ENCODE results near the gene TPP2. TPM values are rescaled to one million over a fixed set of nuclear protein-coding genes. Genes with fewer than 3 reads are reported as not detected.

The TPP2 gene
- total and polyA plus RNA-seq, 8 donors = 43.6 to 77.2 (median 70.2) TPM

DNA sequence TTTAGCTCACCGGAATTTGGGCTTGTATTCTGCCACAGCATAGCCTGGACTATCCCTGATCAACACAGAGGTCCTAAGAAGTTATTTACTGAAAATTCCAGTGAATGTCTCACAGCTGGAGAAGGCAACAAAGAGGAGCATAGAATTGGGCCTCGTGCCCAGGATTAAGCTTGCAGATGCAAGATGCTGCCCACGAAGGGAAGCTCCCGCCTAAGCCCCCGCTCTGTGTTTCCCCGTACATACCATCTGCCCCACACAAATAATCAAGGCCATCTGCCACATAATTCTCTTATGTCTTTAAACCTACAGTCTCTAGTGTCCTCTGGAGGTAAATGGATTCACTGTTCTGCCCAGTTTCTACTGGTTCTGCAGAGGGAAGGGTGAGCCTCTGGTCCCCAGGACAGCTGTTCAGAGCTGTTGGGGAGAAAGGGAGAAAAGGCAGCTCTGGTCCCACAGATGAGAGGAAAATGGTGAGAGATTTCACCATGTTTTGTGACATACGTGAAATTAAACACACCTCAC is 7.4 kb upstream of the TPP2 start:
- DNase-seq (no peak), ATAC-seq (no peak)
- Histone ChIP-seq H3K27me3 (no peaks in the 10 kb centered on the region), H3K36me3 (no peaks in the 10 kb centered on the region), H3K27ac (no peak overlapping the region), H3K9me3 (no peaks in the 10 kb centered on the region), H3K4me1 (peaks cover 0 to 23% of the 10 kb centered on the region in 2 donors), H3K4me3 (no peak overlapping the region)
- TF ChIP-seq, protein P1, sequence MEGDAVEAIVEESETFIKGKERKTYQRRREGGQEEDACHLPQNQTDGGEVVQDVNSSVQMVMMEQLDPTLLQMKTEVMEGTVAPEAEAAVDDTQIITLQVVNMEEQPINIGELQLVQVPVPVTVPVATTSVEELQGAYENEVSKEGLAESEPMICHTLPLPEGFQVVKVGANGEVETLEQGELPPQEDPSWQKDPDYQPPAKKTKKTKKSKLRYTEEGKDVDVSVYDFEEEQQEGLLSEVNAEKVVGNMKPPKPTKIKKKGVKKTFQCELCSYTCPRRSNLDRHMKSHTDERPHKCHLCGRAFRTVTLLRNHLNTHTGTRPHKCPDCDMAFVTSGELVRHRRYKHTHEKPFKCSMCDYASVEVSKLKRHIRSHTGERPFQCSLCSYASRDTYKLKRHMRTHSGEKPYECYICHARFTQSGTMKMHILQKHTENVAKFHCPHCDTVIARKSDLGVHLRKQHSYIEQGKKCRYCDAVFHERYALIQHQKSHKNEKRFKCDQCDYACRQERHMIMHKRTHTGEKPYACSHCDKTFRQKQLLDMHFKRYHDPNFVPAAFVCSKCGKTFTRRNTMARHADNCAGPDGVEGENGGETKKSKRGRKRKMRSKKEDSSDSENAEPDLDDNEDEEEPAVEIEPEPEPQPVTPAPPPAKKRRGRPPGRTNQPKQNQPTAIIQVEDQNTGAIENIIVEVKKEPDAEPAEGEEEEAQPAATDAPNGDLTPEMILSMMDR (IDR thresholded peaks at IDR 0.05) = no peak
- intact Hi-C loops (cut with DNase I) = no loop called here

- TF ChIP-seq, protein P1 (IDR thresholded peaks at IDR 0.05) = peak; percentile 39 to 50
- Histone ChIP-seq H3K36me3 (no peaks in the 10 kb centered on the region), H3K9me3 (no peaks in the 10 kb centered on the region), H3K4me1 (peaks cover 0 to 29% of the 10 kb centered on the region in 2 donors), H3K4me3 (peak overlapping the region; percentile 38 to 56), H3K27ac (peak overlapping the region; percentile 53 to 62), H3K27me3 (no peaks in the 10 kb centered on the region)
- ATAC-seq (peak; percentile 35), DNase-seq (peak; percentile 56 to 90 (median 72))
- intact Hi-C loops (cut with DNase I) = loop anchor here in 1 of 2 donors (5.0 kb wide), 1 partner anchor 255 kb away; the partner anchor contains the start of gene ERCC5
These were observed 4.6 kb upstream of the TPP2 start for GRCh38 chr13:102591988-102592781.

GRCh38 chr13:102593466-102593865 is 3.3 kb upstream of the TPP2 start:
- H3K36me3 ChIP-seq = no peaks in the 10 kb centered on the region
- ATAC-seq (no peak), DNase-seq (no peak)
- TF ChIP-seq, protein P1 (IDR thresholded peaks at IDR 0.05) = no peak
- H3K27ac ChIP-seq = peak overlapping the region in 1 of 2 donors; percentile 62
- H3K27me3 ChIP-seq = no peaks in the 10 kb centered on the region
- intact Hi-C loops (cut with DNase I) = loop anchor here in 1 of 2 donors (5.0 kb wide), 1 partner anchor 254 kb away; the partner anchor contains the start of gene ERCC5
- H3K4me1 ChIP-seq = peaks cover 0 to 39% of the 10 kb centered on the region in 2 donors
- H3K4me3 ChIP-seq = no peak overlapping the region
- H3K9me3 ChIP-seq = no peaks in the 10 kb centered on the region

- H3K36me3 ChIP-seq = no peaks in the 10 kb centered on the region
- H3K4me3 ChIP-seq = peak overlapping the region; percentile 82 to 90
- intact Hi-C loops (cut with DNase I) = no loop called here
- peak overlapping the region; percentile 98 to 99 for H3K27ac ChIP-seq
- no peaks in the 10 kb centered on the region for H3K9me3 ChIP-seq
- H3K4me1 ChIP-seq = peaks cover 12 to 54% of the 10 kb centered on the region in 2 donors
- ATAC-seq = peak; percentile 12
- peak in 3 of 4 donors; percentile 31 to 88 (median 50) for DNase-seq
- no peaks in the 10 kb centered on the region for H3K27me3 ChIP-seq
- TF ChIP-seq, protein P1 (IDR thresholded peaks at IDR 0.05) = no peak
These were observed 509 bp downstream of the TPP2 start for GRCh38 chr13:102597029-102597961.
